Measurements from ENCODE around the gene KDM4C.

DNA sequence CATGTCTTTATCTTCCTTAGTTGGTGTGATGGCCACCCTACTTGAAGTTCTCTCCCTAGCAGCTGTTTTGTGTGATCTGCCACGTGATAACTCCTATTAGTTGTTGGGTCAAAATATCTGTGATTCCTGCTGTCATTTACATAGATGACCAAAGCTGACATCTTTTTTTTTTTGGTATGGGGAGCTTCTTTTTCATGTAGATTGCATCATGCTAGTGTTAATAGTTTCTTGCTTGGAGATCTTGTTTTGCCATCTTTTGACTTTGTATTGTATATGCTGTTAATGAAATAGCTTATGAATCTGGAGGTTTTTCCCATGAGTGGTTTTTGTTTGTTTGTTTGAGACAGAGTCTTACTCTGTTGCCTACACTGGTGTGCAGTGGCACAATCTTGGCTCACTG is 243.8 kb downstream of the KDM4C start:
- TF ChIP-seq, protein P1, sequence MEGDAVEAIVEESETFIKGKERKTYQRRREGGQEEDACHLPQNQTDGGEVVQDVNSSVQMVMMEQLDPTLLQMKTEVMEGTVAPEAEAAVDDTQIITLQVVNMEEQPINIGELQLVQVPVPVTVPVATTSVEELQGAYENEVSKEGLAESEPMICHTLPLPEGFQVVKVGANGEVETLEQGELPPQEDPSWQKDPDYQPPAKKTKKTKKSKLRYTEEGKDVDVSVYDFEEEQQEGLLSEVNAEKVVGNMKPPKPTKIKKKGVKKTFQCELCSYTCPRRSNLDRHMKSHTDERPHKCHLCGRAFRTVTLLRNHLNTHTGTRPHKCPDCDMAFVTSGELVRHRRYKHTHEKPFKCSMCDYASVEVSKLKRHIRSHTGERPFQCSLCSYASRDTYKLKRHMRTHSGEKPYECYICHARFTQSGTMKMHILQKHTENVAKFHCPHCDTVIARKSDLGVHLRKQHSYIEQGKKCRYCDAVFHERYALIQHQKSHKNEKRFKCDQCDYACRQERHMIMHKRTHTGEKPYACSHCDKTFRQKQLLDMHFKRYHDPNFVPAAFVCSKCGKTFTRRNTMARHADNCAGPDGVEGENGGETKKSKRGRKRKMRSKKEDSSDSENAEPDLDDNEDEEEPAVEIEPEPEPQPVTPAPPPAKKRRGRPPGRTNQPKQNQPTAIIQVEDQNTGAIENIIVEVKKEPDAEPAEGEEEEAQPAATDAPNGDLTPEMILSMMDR (IDR thresholded peaks at IDR 0.05): no peak
- no peak for TF ChIP-seq EZH2 (IDR thresholded peaks at IDR 0.05)

Data from neural progenitor cell (in vitro differentiated cells).